LNCaP clone FGC (cell line): Measurements from ENCODE around the gene KLRC4.
A peak's percentile ranks its signal among the peaks of the same experiment; 100 is the strongest.
"Not testable (repeated sequence)": the region's sequence is repeated elsewhere in the genome, so short reads cannot be mapped to it uniquely, and the experiment has no call there.

ENCODE experiments used
- DNase-seq: peaks from one replicate; pipeline ENCODE4 v3.0.0-alpha.2; 2011; ENCODE audit warnings: low read depth
- H3K4me3 ChIP-seq: 2 replicates; pipeline ENCODE4 v1.5.1; 2011; ENCODE audit warnings: mild to moderate bottlenecking, low read depth, low read length, control low read depth
- TF ChIP-seq, protein P1 (sequence below): IDR thresholded peaks from 2 replicates; pipeline ENCODE4 v1.5.1; 2012; ENCODE audit warnings: mild to moderate bottlenecking; ENCODE audit not compliant: control insufficient read depth, insufficient read depth; ENCODE audit errors: extremely low read depth

KLRC4 gene

DNA sequence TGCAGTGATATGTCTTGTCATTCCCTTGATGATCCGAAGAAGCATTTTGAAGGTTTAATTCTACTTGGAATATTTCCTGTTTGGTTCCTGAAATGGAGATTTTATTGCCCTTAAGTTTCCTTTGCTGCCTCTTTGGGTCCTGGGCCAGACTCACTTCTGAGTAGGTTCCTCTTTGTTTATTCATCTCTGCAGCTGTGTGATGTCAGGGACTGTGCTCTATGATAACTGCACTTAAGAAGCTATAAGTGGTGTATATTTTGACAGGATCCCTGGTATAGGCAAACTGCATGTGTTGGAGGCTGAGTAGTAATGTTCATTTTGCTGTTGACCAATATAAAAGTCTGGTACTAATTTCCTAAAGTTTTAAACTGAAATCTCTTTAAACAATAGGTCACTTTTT lies at the start of gene KLRC4:
Gene KLRC4, minus strand, starts transcription at position 366 of the 400 bp plus-strand sequence. Its CDS starts 182 bp downstream, at position 184.
- H3K4me3 ChIP-seq, result no peak within 1 kb of the TSS
- peak; percentile 93 for DNase-seq
- TF ChIP-seq, protein P1, sequence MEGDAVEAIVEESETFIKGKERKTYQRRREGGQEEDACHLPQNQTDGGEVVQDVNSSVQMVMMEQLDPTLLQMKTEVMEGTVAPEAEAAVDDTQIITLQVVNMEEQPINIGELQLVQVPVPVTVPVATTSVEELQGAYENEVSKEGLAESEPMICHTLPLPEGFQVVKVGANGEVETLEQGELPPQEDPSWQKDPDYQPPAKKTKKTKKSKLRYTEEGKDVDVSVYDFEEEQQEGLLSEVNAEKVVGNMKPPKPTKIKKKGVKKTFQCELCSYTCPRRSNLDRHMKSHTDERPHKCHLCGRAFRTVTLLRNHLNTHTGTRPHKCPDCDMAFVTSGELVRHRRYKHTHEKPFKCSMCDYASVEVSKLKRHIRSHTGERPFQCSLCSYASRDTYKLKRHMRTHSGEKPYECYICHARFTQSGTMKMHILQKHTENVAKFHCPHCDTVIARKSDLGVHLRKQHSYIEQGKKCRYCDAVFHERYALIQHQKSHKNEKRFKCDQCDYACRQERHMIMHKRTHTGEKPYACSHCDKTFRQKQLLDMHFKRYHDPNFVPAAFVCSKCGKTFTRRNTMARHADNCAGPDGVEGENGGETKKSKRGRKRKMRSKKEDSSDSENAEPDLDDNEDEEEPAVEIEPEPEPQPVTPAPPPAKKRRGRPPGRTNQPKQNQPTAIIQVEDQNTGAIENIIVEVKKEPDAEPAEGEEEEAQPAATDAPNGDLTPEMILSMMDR, result no peak

- TF ChIP-seq, protein P1, result no peak
- no peak overlapping the region for H3K4me3 ChIP-seq
- DNase-seq, result no peak
Measured at GRCh38 chr12:10457760-10458159, 48.2 kb upstream of the KLRC4 start.

- H3K4me3 ChIP-seq, result no peak overlapping the region
- TF ChIP-seq, protein P1, result no peak
- no peak for DNase-seq
Measured at GRCh38 chr12:10456856-10457255, 47.3 kb upstream of the KLRC4 start.

DNA sequence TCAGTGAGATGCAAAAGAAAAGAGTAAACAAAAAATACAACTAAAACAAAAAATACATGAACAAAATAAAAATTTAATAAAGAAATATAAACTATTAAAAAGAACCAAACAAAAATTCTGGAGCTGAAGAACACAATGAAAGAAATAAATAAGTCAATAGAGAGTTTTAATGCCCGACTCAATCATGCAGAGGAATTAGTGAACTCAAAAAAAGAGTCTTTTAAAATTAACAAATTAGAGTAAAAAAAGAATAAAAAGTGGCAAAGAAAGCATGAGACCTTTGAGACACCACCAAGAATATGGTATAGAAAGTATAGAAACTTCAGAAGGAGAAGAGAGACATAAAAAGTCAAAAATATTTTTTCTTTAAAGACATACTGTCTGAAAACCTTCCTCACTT lies 46.2 kb upstream of the KLRC4 start:
- DNase-seq, result no peak
- TF ChIP-seq, protein P1, result no peak
- H3K4me3 ChIP-seq, result no peak overlapping the region

DNA sequence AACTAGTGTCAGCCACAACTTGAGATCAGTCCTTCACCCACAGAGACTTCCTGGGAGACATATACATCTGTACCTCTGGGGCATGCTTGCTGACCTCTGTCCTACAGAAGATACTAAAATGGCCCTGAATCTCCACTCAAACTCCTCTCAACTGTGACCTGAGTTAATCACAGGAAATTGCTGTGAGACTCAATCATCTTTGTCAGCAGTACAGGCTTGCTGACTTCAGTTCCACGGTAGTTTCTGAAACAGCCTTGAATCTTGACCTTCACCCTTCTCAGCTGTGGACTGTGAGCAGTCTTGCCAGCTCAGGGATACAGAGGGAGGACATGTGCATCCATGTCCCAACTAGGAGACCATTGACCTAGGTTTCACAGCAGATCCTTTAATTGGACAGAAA lies 45.0 kb upstream of the KLRC4 start:
- H3K4me3 ChIP-seq, result no peak overlapping the region
- TF ChIP-seq, protein P1, result no peak
- DNase-seq, result no peak

DNA sequence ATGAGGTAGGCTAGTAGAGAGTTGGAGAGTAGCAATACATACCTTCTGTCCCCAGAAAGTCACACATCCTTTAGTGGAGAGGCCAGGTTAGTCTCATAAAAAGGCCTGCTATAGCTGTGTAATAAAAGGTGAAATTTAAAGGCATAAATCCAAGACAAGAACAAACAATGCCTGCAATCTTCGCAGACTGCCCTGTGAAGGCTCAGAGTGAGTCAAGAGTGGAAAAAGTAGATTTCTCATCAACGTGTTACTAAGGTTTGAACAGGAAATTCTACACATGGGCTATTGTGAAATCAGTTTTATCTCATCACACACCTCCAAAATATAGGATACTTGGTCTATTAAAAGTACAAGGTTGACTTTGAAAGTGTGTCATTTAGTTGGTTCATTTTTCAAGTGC lies 43.6 kb upstream of the KLRC4 start, which contains the start of gene KLRC1:
Gene KLRC1, minus strand, starts transcription at position 222 of the 400 bp plus-strand sequence. CDS start 2,221 bp downstream, outside the sequence.
- TF ChIP-seq, protein P1, result no peak
- peak; percentile 15 for DNase-seq
- no peak within 1 kb of the TSS for H3K4me3 ChIP-seq

GRCh38 chr12:10448236-10448635 lies 38.7 kb upstream of the KLRC4 start:
- no peak overlapping the region for H3K4me3 ChIP-seq
- no peak for DNase-seq
- TF ChIP-seq, protein P1, result no peak

- H3K4me3 ChIP-seq, DNase-seq: not testable (repeated sequence)
Measured at GRCh38 chr12:10446052-10446451, 36.5 kb upstream of the KLRC4 start.

DNA sequence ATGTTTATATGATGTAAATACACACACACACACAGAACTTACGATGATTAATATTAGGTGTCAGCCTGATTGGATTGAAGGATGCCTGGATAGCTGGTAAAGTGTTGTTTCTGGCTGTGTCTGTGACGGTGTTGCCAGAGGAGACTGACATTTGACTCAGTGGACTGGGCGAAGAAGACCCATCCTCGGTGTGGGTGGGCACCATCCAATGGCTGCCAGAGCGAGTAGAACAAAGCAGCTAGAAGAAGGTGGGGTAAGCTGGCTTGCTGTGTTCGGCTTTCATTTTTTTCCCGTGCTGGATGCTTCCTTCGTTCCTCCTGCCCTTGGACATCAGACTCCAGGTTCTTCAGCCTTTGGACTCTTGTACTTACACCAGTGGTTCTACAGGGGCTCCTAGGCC lies 31.6 kb upstream of the KLRC4 start:
- DNase-seq, H3K4me3 ChIP-seq: not testable (repeated sequence)

DNA sequence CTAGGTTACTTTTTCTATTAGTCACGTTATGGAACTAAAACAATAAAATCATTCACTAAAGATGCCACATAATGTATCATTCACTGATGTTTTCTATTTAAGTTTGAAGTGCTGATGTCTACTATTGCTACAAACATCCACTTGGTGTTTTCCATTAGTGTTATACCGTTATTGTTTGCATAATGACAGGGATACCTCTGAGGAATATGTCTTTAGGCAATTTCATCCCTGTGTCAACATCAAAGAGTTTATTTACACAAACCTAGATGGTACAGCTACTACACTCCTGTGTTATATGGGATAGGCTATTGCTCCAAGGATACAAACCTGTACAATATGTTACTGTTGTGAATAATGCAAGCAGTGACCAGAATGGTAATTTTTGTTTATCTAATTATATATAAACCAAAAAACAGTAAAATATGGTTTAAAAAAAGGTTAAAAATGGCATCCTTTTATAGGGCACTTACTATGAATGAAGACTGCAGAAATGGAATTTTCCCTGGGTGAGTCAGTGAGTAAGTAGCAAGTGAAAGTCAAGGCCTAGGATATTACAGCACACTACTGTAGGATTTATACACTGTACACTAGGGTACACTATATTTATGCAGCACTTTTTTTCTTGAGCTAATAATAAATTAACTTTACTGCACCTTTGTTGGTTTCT lies 30.2 kb upstream of the KLRC4 start:
- not testable (repeated sequence) for H3K4me3 ChIP-seq
- peak; percentile 17 for DNase-seq

GRCh38 chr12:10437601-10438000 lies 28.0 kb upstream of the KLRC4 start:
- not testable (repeated sequence) for DNase-seq, H3K4me3 ChIP-seq
